ENCODE results near the gene GALNS.

The GALNS gene

GRCh38 chr16:88881007-88881615 is 24.4 kb upstream of the GALNS start:
- no peak for TF ChIP-seq CTCF (IDR thresholded peaks at IDR 0.05; ENCODE audit: insufficient read depth, low read length, missing control alignments)
- no peak overlapping the region for H3K4me3 ChIP-seq (ENCODE audit: low read depth, low read length)
- POLR2A ChIA-PET = no interaction called here
- CTCF ChIA-PET = no interaction called here
- no peak for DNase-seq (ENCODE audit: low read depth, low spot score)

GRCh38 chr16:88880226-88881006 is 23.7 kb upstream of the GALNS start:
- DNase-seq (ENCODE audit: low read depth, low spot score) = no peak
- ChIA-PET CTCF (no interaction called here), POLR2A (no interaction called here)
- no peak for TF ChIP-seq CTCF (IDR thresholded peaks at IDR 0.05; ENCODE audit: insufficient read depth, low read length, missing control alignments)
- H3K4me3 ChIP-seq (ENCODE audit: low read depth, low read length) = no peak overlapping the region

- POLR2A ChIA-PET = no interaction called here
- TF ChIP-seq CTCF (IDR thresholded peaks at IDR 0.05; ENCODE audit: insufficient read depth, low read length, missing control alignments) = no peak
- DNase-seq (ENCODE audit: low read depth, low spot score) = no peak
- no peak overlapping the region for H3K4me3 ChIP-seq (ENCODE audit: low read depth, low read length)
- CTCF ChIA-PET = no interaction called here
Measured at GRCh38 chr16:88879788-88880055, 23.0 kb upstream of the GALNS start.

- ChIA-PET POLR2A (no interaction called here), CTCF (interaction anchor here (1.2 kb wide), 1 partner anchor 8 kb away, joined by 3 read pairs; no protein-coding TSS in a partner anchor)
- TF ChIP-seq CTCF (IDR thresholded peaks at IDR 0.05; ENCODE audit: insufficient read depth, low read length, missing control alignments) = no peak
- no peak for DNase-seq (ENCODE audit: low read depth, low spot score)
- H3K4me3 ChIP-seq (ENCODE audit: low read depth, low read length) = no peak overlapping the region
Measured at GRCh38 chr16:88878967-88879787, 22.4 kb upstream of the GALNS start.

GRCh38 chr16:88878356-88878755 is 21.6 kb upstream of the GALNS start:
- no peak for DNase-seq (ENCODE audit: low read depth, low spot score)
- TF ChIP-seq CTCF (IDR thresholded peaks at IDR 0.05; ENCODE audit: insufficient read depth, low read length, missing control alignments) = no peak
- POLR2A ChIA-PET = no interaction called here
- CTCF ChIA-PET = interaction anchor here (1.2 kb wide), 1 partner anchor 9 kb away, joined by 3 read pairs; no protein-coding TSS in a partner anchor
- no peak overlapping the region for H3K4me3 ChIP-seq (ENCODE audit: low read depth, low read length)
